Mucosa of descending colon (tissue), 3 donors: ENCODE measurements around the gene TCF20. TPM values are rescaled to one million over a fixed set of nuclear protein-coding genes. Genes with fewer than 3 reads are reported as not detected.

Source experiments
- ATAC-seq: fragments of 200-7000 bp; cut with Tn5 transposase; one replicate; pipeline ENCODE4 v1.9.1; 2020; ENCODE audit warnings: mild to moderate bottlenecking, moderate library complexity
- DNase-seq, 3 donors: peaks; one replicate each; pipeline ENCODE4 v3.0.0-alpha.2; 2020
- H3K36me3 ChIP-seq: fragments of 200-600 bp; one replicate; pipeline ENCODE4 v1.8.0; 2021; ENCODE audit warnings: low read depth, mild to moderate bottlenecking
- H3K4me1 ChIP-seq: fragments of 200-600 bp; one replicate; pipeline ENCODE4 v1.8.0; 2021; ENCODE audit warnings: low read depth, mild to moderate bottlenecking
- H3K4me3 ChIP-seq: fragments of 200-600 bp; one replicate; pipeline ENCODE4 v1.8.0; 2021; ENCODE audit warnings: mild to moderate bottlenecking
- H3K9me3 ChIP-seq: fragments of 200-600 bp; one replicate; pipeline ENCODE4 v1.8.0; 2021; ENCODE audit warnings: mild to moderate bottlenecking
- intact Hi-C, 2 donors: fragments of 100-400 bp; cut with DNase I in 1 of 2; cut with micrococcal nuclease in 1 of 2; formaldehyde crosslinking; loops; one replicate each; pipeline versions ENCODE4 v1.11.0 to v1.11.1; 2022; cut with DNase I, micrococcal nuclease
- total RNA-seq, 3 donors: library from RNA; stranded (reverse); fragmentation: NEBNext Ultra II Directional in 2 of 3; extraction: Animal tissue kit (Norgen Biotek cat#: 25700) in 2 of 3; gene quantifications; one replicate each; pipeline versions ENCODE4 v1.2.1 to v1.2.4, GENCODE V29; 2021 to 2023
- TF ChIP-seq, protein P1 (sequence below): fragments of 200-600 bp; IDR thresholded peaks from one replicate; pipeline ENCODE4 v1.8.0; 2022; ENCODE audit warnings: antibody characterized with exemption, mild to moderate bottlenecking
- donor health status: DM: no; HTN: no; CAD: no; lungs with moderate emphysema.
- donor health status: DM: no; HTN: no; CAD: no.
- donor health status: DM: no; HTN: yes; CAD: no.

TCF20 gene
- total RNA-seq, 3 donors from 2014 or later = 50.6 to 62.8 (median 58.2) TPM

DNA sequence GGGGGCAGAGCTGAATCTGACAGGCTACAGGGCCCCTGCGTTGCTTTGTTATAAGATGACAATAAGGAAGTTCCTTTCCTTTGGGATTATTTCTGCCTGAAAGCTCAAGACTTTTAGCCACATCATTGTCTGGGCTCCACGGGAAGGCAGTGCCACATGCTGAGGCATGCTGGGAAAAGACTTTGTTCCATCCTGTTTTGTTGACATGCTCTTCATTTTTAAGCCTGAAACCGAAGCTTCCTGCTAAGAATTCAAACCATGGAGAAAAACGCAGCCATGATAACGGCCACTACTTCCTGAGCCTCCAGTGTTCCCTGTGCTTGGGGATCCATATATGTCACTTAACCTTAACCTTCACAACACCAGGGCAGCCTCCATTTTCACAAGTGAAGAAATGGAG lies 5.5 kb upstream of the TCF20 start:
- intact Hi-C loops = no loop called here
- no peak overlapping the region for H3K4me3 ChIP-seq
- H3K9me3 ChIP-seq = no peaks in the 10 kb centered on the region
- H3K4me1 ChIP-seq = peaks cover 7% of the 10 kb centered on the region
- TF ChIP-seq, protein P1, sequence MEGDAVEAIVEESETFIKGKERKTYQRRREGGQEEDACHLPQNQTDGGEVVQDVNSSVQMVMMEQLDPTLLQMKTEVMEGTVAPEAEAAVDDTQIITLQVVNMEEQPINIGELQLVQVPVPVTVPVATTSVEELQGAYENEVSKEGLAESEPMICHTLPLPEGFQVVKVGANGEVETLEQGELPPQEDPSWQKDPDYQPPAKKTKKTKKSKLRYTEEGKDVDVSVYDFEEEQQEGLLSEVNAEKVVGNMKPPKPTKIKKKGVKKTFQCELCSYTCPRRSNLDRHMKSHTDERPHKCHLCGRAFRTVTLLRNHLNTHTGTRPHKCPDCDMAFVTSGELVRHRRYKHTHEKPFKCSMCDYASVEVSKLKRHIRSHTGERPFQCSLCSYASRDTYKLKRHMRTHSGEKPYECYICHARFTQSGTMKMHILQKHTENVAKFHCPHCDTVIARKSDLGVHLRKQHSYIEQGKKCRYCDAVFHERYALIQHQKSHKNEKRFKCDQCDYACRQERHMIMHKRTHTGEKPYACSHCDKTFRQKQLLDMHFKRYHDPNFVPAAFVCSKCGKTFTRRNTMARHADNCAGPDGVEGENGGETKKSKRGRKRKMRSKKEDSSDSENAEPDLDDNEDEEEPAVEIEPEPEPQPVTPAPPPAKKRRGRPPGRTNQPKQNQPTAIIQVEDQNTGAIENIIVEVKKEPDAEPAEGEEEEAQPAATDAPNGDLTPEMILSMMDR = no peak
- no peak for DNase-seq
- no peak for ATAC-seq
- no peaks in the 10 kb centered on the region for H3K36me3 ChIP-seq

DNA sequence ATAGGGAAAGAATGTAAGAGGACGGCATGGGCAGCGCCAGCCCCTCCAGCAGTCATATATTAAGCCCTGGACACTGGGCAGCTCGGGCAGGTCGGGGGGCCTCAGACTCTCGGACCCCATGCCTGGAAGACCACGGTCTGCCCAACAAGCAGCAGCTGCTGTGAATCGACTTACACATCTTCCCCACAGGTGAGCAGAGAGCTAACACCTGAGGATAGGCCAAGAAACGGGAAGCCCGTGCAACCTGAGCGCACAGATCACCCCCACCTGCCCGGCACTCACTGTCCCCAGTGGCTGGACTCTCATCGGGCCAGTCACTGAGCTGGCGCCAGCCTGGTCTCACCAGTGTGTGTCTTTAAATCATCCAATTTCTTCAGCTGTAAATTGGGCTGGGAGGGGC lies 4.7 kb upstream of the TCF20 start:
- TF ChIP-seq, protein P1 = no peak
- no peak overlapping the region for H3K4me3 ChIP-seq
- no peaks in the 10 kb centered on the region for H3K36me3 ChIP-seq
- peaks cover 9% of the 10 kb centered on the region for H3K4me1 ChIP-seq
- no peak for DNase-seq
- ATAC-seq = no peak
- H3K9me3 ChIP-seq = no peaks in the 10 kb centered on the region
- intact Hi-C loops = no loop called here

DNA sequence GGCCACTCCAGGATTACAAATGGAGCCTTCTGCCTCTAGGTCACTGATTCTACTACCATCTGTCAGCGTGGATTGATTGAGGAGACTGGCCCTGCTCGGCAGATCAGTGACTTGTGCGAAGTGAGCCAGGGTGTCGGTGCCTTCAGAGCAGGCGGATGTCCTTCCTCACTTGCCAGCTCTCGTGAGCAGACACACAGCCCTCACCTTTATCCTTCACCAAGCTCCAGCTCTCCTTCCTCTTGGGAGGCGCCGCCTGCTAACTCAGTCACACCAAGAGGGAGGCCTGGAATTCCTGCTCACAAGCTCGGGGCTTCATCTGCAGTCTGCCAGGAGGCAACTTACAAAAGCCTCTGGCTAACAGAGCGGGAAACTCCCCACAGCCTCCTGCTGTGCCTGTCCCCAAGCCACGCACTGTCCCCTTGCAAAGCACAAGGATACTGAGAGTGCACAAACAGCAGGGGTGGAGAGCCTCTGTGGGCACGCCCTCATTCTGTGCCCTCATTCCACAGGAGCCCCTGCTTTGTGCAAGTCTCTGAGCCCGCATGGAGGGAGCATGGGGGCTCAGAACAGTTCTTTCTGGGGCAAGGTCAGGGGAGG lies 3.5 kb upstream of the TCF20 start:
- Histone ChIP-seq H3K4me3 (no peak overlapping the region), H3K9me3 (no peaks in the 10 kb centered on the region), H3K36me3 (no peaks in the 10 kb centered on the region), H3K4me1 (peaks cover 10% of the 10 kb centered on the region)
- intact Hi-C loops = no loop called here
- DNase-seq = no peak
- TF ChIP-seq, protein P1 = no peak
- ATAC-seq = peak; percentile 11

DNA sequence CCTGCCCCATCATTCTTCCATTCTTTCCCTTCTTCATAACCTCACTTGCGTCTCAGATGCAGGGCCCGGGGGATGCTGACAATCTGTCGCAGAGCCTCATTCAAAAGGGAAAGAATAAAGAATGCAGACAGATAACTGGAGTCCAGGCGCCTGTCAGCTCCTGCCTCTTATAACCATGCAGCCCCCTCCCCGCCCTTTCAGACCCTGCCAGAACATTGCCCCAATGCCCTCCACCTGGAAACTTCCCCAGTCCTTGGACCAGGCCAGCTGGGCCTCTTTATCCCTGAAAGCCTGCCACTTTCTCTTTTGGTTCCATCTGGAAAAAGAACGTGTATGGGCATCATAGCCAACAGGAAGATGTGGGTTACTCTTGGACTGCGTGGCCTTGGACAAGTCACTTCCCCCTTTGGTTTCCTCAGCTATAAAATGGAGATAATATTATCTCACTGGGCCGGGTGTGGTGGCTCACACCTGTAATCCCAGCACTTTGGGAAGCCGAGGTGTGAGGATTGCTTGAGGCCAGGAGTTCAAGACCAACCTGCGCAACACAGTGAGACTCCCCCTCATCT lies 2.1 kb upstream of the TCF20 start:
- H3K4me3 ChIP-seq = no peak overlapping the region
- H3K36me3 ChIP-seq = no peaks in the 10 kb centered on the region
- TF ChIP-seq, protein P1 = no peak
- no peak for DNase-seq
- intact Hi-C loops = no loop called here
- no peaks in the 10 kb centered on the region for H3K9me3 ChIP-seq
- H3K4me1 ChIP-seq = peaks cover 17% of the 10 kb centered on the region
- ATAC-seq = peak; percentile 2

DNA sequence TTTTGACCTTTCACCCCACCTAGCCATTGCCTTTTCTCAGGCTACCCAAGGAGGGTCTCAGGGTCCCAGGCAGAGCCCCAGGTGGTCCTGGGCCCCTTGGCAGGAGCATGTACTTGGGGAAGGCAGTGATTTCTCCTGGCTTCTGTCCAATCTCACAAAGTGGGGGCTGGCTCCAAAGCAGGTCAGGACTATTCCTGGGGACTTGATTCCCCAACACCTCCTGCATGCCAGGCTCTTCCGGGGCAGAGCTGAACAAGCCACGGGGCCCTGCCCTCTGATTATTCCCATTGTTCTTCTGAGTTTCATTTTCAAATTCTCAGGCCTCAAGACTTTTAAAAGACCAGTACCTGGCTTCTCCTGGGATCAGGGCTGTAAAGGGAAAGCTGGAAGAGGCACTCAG lies 1.5 kb upstream of the TCF20 start:
- TF ChIP-seq, protein P1 = no peak
- intact Hi-C loops = no loop called here
- peak; percentile 16 for ATAC-seq
- H3K36me3 ChIP-seq = no peaks in the 10 kb centered on the region
- DNase-seq = no peak
- peaks cover 17% of the 10 kb centered on the region for H3K4me1 ChIP-seq
- H3K9me3 ChIP-seq = no peaks in the 10 kb centered on the region
- no peak overlapping the region for H3K4me3 ChIP-seq
